Ascending aorta (tissue), 2 donors: ENCODE results near the gene MUC13. TPM values are rescaled to one million over a fixed set of nuclear protein-coding genes. Genes with fewer than 3 reads are reported as not detected.
A peak's percentile ranks its signal among the peaks of the same experiment; 100 is the strongest.

Experiments
- DNase-seq, 2 donors: peaks; one replicate each; pipeline ENCODE4 v3.0.0-alpha.2; 2019; ENCODE audit warnings: low spot score in 2 of 2
- H3K27ac ChIP-seq, 2 donors: fragments of 200-600 bp; sonication (generic); one replicate each; pipeline ENCODE4 v1.5.1; 2016 to 2017; ENCODE audit warnings: mild to moderate bottlenecking in 1 of 2
- H3K27me3 ChIP-seq: fragments of 200-600 bp; sonication (generic); one replicate; pipeline ENCODE4 v1.5.1; 2017
- H3K36me3 ChIP-seq, 2 donors: fragments of 200-600 bp; sonication (generic); one replicate each; pipeline ENCODE4 v1.5.1; 2016
- H3K4me1 ChIP-seq, 2 donors: fragments of 200-600 bp; sonication (generic); one replicate each; pipeline ENCODE4 v1.5.1; 2016 to 2017; ENCODE audit warnings: mild to moderate bottlenecking in 1 of 2
- H3K4me3 ChIP-seq, 2 donors: fragments of 200-600 bp; sonication (generic); one replicate each; pipeline ENCODE4 v1.5.1; 2016 to 2017; ENCODE audit warnings: mild to moderate bottlenecking in 1 of 2
- H3K9me3 ChIP-seq, 2 donors: fragments of 200-600 bp; sonication (generic); one replicate each; pipeline ENCODE4 v1.5.1; 2016
- CTCF ChIP-seq, 3 experiments: fragments of 200-600 bp in 2 of 3; fragments of 450-650 bp in 1 of 3; sonication (generic) in 2 of 3; IDR thresholded peaks; one replicate each; pipeline ENCODE4 v1.5.1; 2016 to 2019; ENCODE audit warnings: antibody characterized with exemption in 3 of 3, mild to moderate bottlenecking in 1 of 3, moderate library complexity in 1 of 3
- intact Hi-C: fragments of 100-400 bp; cut with DNase I; formaldehyde crosslinking; loops from one replicate; pipeline ENCODE4 v1.15.1; 2023
- total RNA-seq: library from RNA; depleted of rRNA; stranded (reverse); fragments of >200 nt; gene quantifications from one replicate; pipeline ENCODE4 v1.1.0, GENCODE V29; 2016

Gene MUC13
- total RNA-seq, 1 donor from 2014 or later: not detected

- Histone ChIP-seq H3K9me3 (no peaks in the 10 kb centered on the region), H3K36me3 (no peaks in the 10 kb centered on the region), H3K27ac (peak within 1 kb of the TSS; percentile 97 to 98), H3K27me3 (no peaks in the 10 kb centered on the region), H3K4me1 (peaks cover 18 to 28% of the 10 kb centered on the region in 2 donors), H3K4me3 (peak within 1 kb of the TSS; percentile 85 to 90)
- intact Hi-C loops: loop anchor here (2.0 kb wide), 3 partner anchors 35 to 101 kb away; no protein-coding TSS in a partner anchor
- no peak for TF ChIP-seq CTCF (IDR thresholded peaks at IDR 0.05)
- DNase-seq: peak; percentile 47 to 92
These were observed 47.2 kb downstream of the MUC13 start, which contains the start of gene ITGB5 for GRCh38 chr3:124887177-124887931. Gene ITGB5, minus strand, starts transcription at chr3:124887365. Its CDS starts 365 bp downstream, at chr3:124887000.

- no peaks in the 10 kb centered on the region for H3K9me3 ChIP-seq
- no peaks in the 10 kb centered on the region for H3K27me3 ChIP-seq
- intact Hi-C loops: loop anchor here (2.0 kb wide), 3 partner anchors 34 to 100 kb away; no protein-coding TSS in a partner anchor
- H3K4me3 ChIP-seq: peak overlapping the region; percentile 85 to 90
- DNase-seq: peak in 1 of 2 donors; percentile 81
- H3K27ac ChIP-seq: peak overlapping the region; percentile 97 to 98
- TF ChIP-seq CTCF (IDR thresholded peaks at IDR 0.05): peak in 2 of 3 experiments; percentile 14 to 20
- H3K4me1 ChIP-seq: peaks cover 18 to 33% of the 10 kb centered on the region in 2 donors
- H3K36me3 ChIP-seq: no peaks in the 10 kb centered on the region
These were observed 48.1 kb downstream of the MUC13 start for GRCh38 chr3:124886168-124887056.

- Histone ChIP-seq H3K27me3 (no peaks in the 10 kb centered on the region), H3K9me3 (no peaks in the 10 kb centered on the region), H3K36me3 (no peaks in the 10 kb centered on the region), H3K27ac (peak overlapping the region; percentile 97 to 98), H3K4me1 (peaks cover 18 to 33% of the 10 kb centered on the region in 2 donors), H3K4me3 (peak overlapping the region; percentile 85 to 90)
- DNase-seq: no peak
- intact Hi-C loops: loop anchor here (2.0 kb wide), 3 partner anchors 33 to 99 kb away; no protein-coding TSS in a partner anchor
- TF ChIP-seq CTCF (IDR thresholded peaks at IDR 0.05): no peak
These were observed 48.9 kb downstream of the MUC13 start for GRCh38 chr3:124885466-124886167.

DNA sequence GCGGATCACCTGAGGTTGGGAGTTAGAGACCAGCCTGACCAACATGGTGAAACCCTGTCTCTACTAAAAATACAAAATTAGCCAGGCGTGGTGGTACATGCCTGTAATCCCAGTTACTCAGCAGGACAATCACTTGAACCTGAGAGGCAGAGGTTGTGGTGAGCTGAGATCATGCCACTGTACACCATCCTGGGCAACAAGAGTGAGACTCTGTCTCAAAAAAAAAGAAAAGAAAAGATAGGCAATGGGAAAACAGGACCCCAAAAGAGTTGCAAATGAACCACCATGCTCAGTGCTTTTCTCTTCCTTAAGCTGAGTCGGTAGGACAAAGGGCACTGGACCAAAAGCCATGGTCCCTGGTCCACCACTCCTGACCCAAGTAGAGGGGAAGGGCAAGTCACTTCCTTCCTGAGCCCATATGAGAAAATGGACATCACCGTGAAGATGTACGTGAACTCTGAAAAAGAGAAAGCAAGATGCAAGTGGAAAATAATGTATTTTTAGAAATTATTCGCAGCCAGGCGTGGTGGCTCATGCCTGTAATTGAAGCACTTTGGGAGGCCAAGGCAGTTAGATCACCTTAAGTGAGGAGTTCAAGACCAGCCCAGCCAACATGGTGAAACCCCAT, 50.0 kb downstream of the MUC13 start:
- H3K27ac ChIP-seq: peak overlapping the region; percentile 97 to 98
- no peak for TF ChIP-seq CTCF (IDR thresholded peaks at IDR 0.05)
- H3K36me3 ChIP-seq: no peaks in the 10 kb centered on the region
- intact Hi-C loops: no loop called here
- H3K27me3 ChIP-seq: no peaks in the 10 kb centered on the region
- DNase-seq: no peak
- H3K9me3 ChIP-seq: no peaks in the 10 kb centered on the region
- H3K4me1 ChIP-seq: peaks cover 18 to 33% of the 10 kb centered on the region in 2 donors
- H3K4me3 ChIP-seq: peak overlapping the region; percentile 85 to 90
